SHP77 treated with DMSO at 0.1 percent for 48 hours (cell line): ENCODE measurements around the gene FH.

Experiments
- DNase-seq: peaks from one replicate; lab custom pipeline; 2025; lab: John Stamatoyannopoulos, UW

FH gene

DNA sequence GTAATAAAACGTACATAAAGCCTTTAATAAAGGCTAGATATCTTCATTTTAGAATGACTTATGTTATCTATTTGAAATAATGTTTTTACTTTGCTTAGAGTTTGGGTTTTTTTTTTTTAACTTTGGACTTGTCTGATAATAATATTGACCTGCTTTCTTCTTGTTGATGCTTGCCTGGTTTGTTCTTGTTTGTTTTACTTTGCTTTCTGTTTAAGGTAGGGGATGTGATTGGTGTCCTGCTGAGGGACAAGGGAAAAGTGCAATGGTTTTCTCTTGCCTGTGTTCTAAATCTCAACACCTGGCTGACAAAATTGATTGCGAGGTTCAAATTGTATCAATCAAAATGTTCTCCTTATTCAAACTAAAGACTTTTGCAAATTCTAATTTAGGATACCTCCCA, 2.2 kb upstream of the FH start:
- no peak for DNase-seq

DNA sequence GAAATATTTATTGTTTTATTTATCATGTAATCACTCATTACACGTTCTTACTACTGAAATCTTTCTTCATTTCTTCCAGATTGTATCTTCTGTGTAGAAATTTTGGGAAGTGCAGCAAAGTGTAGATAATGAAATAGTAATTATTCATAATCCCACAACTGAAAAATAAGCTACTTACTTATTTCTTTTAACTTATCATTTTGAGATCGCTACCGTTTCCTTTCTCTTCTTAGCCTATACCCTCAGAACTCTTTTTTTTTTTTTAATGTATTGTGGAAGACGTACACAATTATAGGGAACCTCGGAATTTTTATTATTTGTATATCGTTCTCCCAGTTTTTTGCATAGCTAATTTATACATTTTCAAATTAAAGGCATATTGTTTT, 518 bp upstream of the FH start:
- DNase-seq = no peak

DNA sequence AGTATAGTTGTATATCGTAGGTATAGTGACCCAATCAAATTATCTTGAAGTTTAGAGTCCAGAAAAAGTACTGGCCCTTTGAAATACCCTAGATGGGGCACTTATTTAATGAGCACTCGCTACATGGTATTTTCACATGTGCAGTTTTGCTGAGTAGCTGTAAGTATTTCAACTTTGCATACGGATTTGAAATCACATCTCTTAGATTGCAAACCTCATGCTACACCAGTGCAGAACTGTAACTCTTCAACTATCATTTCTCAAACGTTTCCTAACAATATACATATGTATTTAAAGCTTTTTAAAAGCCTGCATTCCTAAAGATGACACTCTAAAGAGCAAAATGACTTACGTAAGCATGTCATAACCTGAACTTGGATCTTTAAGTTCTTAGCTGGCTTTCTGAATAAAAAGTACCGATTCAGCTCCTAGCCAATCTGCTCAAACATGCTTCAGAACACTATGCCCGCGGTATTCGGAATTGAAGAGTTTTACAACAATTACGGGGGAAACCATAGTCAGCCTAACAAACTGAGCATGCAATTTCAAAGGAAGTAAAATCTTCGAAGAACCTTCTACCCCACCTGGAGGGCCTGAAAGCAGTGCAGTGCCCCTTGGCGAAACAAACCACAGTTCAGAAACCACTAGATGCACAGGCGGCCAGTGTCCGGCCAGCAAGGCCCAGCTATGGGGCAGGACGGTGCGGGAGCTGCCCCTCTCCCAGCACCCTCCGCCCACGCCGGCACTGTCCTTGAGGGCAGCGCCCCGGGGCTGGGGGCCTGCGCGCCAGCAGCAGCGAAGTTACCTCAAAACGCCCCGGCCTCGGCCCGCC, 863 bp downstream of the FH start:
- peak; percentile 8 for DNase-seq

DNA sequence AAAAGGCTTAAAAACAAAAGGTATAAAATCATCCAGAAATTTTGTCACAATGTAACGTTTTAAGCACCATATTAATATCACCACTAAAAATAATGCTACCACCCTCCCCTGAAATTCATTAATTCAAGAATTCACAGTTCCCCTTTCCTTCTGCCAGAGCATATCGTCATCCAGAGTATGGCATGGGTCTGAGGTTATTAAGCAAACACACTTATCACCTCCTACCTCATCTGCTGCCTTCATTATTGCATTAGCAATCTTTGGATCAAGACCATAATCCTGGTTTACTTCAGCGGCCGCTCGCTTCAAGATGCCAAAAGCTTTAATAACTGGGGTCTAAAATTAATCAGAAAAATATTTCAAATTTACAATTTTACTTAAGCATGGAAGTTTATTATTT, 6.2 kb downstream of the FH start:
- DNase-seq = no peak

DNA sequence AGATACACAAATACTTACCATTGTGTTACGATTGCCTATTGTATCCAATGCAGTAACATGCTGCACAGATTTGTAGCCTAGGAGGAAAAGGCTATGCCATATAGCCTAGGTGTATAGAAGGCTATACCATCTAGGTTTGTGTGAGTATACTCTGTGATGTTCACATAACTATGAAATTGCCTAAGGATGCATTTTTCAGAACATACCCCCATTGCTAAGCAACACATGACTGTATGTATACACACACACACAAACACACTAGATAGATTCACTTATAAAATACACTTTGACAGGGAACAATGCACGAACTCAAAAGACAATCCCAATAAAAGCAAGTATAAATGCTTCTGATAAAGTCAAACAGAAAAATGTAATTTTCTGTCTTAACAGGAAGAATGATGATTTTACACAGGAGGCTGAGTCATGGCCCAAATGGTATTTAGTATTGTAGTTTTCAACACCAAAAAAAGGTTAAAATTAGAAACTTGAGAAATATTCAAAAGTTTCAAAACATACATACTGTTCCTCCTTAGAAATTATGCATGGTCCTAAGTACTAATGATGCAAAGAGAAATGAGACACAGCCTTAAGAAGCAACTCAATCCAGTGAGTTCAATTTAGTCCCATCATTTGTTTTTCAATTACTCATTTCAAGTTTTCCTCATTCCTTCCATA, 12.2 kb downstream of the FH start:
- no peak for DNase-seq

DNA sequence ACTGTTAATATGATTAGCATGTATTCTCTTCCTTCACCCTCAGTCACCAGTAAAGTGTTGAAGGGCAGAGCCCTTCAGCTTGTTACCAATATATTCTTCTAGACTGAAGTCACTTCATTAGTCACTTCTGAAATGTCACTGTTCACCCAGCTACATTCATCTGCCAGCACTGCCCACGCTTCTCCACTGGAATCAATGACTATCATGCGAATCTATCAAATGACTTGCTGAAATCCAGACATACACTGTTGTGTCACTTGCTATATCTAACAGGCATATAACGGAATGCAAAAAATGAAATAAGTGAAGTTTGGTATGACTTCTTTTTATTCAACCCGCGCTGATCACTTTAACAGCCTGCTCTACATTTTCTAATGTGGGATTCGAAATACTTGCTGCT, 16.1 kb downstream of the FH start:
- DNase-seq = no peak

DNA sequence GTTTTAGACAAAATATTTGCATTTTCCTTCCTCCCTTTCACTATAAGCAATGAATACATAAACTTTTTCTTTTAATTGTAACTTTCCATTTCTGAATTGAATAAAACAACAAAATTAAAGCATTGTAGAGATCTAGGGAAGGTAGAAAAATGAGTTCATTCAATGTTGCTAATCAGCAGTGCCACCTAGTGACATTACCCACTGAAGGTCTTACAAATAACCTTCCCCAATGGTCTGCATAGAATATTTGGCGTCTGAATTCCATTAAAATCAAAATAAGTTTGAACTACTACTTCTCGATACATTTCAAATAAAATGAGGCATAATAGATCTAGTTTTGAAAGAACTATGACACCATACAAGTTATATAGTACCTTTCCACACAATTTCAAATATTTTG, 19.6 kb downstream of the FH start:
- DNase-seq = peak; percentile 12

DNA sequence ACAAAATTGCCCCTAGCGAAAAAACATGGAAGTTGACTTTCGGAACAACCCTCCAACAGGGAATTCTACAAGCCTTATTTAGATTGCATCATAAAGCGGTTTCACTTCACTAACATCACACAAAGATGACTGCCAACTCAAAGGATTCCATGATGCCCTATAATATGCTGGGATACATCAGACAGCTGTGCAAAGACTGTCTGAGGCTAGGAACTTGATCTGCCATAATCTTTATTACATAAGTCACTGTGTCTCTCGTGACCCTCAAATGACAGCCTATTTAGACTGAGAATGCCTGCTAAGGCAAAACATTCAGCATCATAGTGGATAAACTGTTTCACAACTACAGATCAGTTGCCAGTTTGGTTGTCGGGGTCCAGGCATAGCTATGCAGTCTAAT, 23.8 kb downstream of the FH start:
- DNase-seq = no peak

DNA sequence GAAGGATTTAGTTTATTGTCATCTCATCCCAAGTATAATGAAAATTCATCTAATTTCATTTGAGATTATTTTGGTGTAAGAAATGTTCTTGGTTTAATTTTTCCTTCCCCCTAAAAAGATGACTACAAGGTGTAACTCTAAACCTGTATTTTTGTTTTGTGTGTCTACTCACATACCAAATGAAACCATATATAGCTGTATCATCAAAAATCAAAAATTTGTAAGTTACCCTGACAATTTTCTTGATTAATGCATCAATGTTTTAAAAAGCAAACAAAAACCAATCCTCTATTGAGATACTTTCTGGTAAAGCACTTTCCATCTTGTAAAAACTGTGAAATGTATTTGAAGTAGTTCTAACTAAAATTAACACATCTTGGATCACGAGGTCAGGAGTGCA, 30.8 kb downstream of the FH start:
- no peak for DNase-seq

DNA sequence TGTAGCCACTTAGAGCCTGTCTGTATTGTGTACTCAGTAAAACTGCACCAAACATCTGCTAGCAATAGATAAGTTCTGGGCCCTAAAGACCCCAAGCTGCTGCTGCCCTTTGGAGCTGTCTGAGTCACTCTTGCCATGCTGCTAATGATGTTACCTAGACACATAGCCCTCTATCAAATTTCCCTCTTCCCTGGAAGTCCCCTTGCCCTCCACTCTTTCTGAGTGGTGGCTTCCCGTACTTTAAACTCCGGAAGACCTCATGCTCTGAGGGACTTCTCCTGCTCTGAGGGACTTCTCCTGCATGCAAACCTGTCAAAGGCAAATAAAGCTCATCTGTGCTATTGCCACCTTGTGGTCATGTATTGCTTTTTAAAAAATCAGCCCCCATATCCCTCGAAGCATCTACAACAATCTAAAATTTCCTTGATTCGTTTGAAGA, 34.0 kb downstream of the FH start:
- DNase-seq = peak; percentile 44

DNA sequence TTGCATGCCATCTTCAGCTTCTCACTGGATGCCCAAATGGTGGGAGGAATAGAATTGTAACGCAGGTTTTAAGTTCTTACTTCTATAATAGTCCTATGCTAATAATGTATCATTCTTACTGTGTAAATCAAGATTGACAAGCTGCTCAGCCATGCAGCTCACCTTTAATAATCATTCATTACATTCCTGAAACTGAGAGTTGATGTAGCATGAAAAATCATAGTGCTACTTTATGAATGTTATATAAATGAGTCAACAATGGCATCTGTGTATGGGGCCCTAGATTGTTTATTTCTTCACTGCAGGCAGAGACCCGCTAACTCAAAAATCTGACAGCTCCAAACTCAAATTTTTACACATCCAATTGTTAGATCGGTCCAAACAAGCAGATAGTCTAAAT, 34.4 kb downstream of the FH start:
- DNase-seq = no peak

DNA sequence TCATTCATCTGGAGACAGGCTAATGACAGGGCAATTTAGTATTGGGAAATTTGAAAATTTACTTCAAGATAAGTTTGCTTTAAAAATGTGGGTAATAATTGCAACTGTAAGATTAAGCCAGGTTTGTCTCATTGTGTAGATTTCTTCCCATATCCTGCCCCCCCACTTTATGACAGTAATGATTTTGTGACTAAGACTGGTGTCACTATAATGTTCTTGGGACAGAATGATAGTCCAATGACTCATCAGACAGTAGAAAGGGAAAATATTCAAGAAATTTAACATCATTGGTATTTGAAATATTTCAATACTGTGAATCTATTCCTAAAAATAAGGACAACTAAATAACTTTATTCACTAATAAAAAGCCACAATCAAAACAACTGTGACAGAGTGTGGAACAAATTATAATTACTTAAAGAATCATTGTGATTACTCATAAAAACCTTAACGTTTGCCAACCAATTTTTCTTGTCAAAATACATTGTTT, 36.7 kb downstream of the FH start:
- DNase-seq = no peak

DNA sequence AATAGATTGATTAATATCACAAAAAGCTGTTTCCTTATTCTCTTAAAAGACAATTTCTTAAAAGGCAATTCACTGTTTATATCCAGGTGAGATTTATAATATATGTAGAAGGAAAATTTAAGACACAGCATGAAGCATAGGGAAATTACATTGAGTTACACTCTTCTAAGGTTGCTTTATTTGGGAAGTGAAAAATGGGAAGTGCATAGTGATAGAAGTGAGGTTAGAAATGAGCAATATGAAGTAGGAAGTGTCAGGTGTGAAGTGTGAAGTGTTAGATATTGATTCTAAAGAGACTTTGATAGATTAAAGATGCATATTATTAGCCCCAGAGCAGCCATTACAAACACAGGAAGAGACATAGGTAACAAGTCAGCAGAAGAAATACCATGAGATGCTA, 40.3 kb downstream of the FH start:
- DNase-seq = no peak

DNA sequence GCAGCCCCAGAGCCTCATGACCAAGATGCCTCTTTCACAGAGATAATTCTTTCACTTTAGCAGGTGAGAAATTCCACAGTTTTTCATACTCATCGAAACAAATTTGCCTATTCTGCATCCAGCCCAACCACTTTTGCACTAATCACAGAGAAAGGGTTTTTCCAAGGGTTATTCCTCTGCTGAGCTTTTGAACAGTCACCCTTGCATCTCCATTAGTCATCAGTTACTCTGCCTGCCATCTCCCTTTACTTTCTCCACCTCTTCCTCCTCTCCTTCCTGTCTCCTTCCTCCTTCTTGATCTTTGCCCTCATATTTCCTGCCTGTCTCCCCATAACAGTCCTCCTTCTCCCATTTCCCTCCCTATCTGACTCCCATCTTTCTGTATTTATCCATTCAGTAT, 43.9 kb downstream of the FH start:
- DNase-seq = no peak

DNA sequence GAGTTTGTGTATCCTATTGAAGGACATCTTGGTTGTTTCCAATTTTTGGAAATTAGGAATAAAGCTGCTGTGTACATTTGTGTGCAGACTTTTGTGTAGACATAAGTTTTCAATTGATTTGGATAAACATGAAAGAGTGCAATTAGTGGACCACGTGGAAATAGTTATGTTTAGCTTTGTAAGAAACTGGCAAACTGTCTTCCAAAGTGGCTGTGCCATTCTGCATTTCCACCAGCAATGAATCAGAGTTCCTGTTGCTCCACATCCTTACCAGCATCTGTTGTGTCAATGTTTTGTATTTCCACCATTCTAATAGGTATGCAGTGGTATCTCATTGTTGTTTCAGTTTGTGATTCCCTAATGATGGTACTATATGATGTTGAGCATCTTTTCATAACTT, 46.5 kb downstream of the FH start:
- DNase-seq = no peak

DNA sequence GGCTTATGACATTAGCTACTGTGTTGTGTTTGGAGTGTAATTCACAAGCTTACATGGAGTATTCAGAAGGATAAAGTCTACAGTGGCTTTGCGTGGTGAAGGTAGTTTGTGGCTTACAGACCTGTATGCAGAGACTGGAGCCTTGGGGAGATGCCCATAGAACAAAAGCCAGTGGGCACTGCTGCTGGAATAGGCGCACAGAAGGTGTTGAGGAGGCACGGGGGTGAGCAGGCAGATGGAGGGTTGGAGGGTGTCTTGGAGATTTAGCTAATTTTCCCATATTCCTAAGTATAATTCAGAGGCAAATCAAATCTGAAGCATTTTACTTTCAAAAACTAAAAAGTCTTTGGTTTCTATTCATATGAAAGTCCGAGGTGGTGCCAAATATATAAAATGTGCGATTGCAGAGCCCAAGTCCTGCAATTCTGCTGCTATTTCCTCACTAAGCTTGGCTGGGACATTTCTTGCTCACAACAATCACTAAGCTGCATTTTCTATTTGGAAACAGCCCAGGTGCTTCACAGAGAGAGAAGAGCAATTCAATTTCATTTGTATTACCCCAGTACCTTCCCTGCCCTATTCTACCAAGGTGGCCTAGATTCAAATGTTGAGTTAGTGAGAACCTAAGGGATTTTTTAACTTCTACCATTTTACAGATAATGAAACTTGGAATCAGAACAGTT, 48.5 kb downstream of the FH start:
- DNase-seq = no peak

DNA sequence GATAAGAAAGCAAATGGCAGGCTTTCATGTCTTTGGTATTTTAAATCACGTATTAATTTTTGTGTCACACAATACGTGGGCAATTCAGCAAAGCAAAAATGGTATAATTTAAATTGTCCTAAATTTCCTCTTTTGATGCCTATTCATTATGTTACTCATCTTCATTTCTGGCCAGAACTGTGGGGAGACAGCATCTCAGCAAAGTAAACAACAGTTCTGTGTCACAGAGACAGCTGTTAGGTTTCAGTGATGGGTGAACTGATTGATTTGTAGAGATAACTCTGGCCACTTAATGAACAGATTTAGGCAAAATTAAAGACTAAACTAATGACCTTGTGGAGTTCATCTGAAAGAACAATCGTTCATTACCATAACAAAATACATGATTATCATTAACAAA, 49.2 kb downstream of the FH start:
- no peak for DNase-seq

DNA sequence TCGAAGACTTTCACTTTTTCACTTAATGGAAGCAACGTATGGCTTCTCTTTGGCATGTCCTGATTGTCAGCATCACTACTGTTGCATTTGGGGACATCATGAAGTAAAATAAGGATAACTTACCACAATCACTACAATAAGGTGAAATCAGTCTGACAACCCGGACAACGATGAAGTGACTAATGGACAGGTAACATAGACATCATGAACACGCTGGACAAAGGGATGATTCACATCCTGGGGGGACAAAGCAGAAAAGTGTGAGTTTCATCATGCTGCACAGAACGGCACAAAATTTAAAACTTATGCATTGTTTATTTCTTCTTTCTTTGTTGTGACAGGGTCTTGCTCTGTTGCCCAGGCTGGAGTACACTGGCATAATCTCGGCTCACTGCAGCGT, 53.9 kb downstream of the FH start:
- DNase-seq = no peak

DNA sequence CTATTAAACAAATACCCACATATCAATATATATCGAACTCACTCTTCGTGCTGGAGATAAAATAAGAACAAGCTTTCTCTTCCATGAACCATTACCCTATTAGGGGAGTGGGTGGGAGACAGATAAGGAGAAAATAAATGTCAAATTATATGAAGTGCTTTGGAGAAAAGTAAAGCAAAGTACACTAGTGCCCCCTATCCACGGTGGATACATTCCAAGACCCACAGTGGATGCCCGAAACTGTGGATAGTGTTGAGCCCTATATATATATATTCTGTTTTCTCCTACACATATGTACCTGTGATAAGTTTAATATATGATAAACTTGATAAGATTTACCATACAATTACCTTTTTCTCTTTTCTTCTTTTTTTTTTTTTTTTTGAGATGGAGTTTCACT, 54.6 kb downstream of the FH start:
- DNase-seq = no peak

DNA sequence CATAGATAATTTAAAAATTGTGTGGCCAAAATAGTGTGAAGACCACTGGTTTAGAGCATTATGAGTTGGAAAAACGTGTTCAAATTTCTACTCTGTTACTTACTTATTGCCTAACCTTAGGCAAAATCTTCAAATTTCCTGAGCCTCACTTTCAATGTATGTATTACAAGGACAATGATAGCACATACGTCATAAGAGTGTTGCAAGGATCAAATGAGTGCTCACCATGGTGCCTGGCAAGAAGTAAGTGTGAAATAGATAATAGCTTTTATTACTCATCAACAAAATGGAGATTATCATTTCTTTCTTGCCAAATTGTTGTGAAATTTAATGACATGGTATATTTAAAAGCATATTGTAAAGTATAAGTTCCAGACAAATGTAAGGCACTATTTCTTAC, 57.2 kb downstream of the FH start:
- DNase-seq = no peak

DNA sequence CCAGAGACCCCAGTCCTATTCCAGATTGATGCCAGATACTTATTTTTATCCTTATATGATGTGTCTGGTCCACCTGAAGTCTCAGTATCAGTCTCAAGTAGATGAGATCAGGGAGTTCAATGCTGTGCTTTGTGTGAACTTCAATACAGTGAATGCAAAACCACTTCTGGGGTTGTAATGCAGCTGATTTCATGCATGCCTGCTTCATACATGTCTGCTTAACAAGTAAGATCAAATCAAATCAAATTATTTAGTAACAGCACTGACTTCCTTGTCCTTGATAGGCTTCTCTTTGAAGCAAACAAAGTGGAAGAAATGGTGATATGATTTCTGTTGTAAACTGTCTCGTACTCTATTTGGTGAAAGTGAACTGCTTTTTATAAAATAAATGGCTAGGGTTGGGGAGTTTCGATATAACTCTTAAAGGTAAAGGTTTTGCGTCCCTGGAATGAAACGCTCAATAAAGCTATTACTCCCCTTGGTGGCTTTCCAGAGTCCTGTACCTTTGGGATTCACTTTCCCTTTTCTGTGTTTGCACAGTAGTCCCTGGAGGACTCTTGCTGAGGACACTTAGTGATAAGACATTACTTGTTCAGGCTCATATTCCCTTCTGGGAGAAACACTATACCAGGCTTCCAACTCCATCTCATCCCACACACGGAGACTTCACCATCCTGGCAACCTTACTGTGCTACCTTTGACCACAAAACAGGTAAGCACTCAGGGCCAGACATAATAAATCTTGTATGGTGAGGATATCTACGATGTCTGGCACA, 59.3 kb downstream of the FH start:
- no peak for DNase-seq

DNA sequence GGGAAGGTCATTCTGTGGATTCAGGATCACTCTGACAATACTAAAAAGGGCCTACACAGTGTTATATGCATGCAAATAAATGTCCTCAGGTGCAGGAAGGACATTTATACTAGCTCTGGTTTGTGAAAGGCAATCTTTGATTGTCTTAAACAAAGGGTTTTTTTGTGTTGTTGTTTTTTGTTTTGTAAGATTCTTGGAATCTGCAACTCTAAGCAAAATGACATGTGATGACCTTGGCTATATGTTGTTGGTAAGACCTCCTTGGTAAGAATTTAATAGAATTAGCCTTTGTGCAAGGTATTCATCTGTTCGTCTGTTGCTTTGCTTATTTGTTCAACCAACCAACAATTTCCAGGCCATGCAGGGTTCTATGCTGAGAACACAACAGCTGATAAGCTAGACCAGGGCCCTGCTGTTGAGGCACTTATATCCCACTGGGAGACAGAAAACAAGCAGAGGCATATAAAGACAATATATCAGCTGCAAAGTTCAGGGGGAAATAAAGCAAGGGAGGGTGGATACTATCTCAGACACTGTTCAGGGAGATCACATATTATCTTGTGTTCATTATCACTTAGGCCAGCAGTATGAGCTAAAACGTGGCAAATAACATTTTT, 60.3 kb downstream of the FH start:
- no peak for DNase-seq
